Gastrocnemius medialis (tissue), 4 donors: ENCODE measurements around the gene MYCBP2. TPM values are rescaled to one million over a fixed set of nuclear protein-coding genes. Genes with fewer than 3 reads are reported as not detected.

Experiments
- ATAC-seq, 2 donors: fragments of 150-250 bp; one replicate each; pipeline ENCODE4 v1.9.1; 2016
- DNase-seq, 2 donors: peaks; one replicate each; pipeline ENCODE4 v3.0.0-alpha.2; 2019
- H3K27ac ChIP-seq, 4 donors: fragments of 200-600 bp; sonication (generic); 1 replicate in 1 of 4; 2 replicates in 3 of 4; pipeline ENCODE4 v1.5.1; 2016 to 2018; ENCODE audit warnings: mild to moderate bottlenecking in 2 of 4, moderate library complexity in 1 of 4
- H3K27me3 ChIP-seq, 3 donors: fragments of 200-600 bp; sonication (generic) in 2 of 3; 1 replicate in 1 of 3; 2 replicates in 2 of 3; pipeline versions ENCODE4 v1.5.1 to v1.6.0; 2016 to 2019; ENCODE audit warnings: mild to moderate bottlenecking in 1 of 3, moderate library complexity in 1 of 3
- H3K36me3 ChIP-seq, 2 donors: fragments of 200-600 bp; sonication (generic) in 1 of 2; one replicate each; pipeline ENCODE4 v1.5.1; 2017 to 2018
- H3K4me1 ChIP-seq, 2 donors: fragments of 200-600 bp; sonication (generic) in 1 of 2; one replicate each; pipeline ENCODE4 v1.5.1; 2016 to 2017; ENCODE audit warnings: mild to moderate bottlenecking in 2 of 2
- H3K4me3 ChIP-seq, 4 donors: fragments of 200-600 bp; sonication (generic) in 3 of 4; 1 replicate in 1 of 4; 2 replicates in 3 of 4; pipeline ENCODE4 v1.5.1; 2016 to 2019; ENCODE audit warnings: mild to moderate bottlenecking in 2 of 4
- H3K9me3 ChIP-seq, 3 donors: fragments of 200-600 bp; sonication (generic) in 2 of 3; 1 replicate in 1 of 3; 2 replicates in 2 of 3; pipeline ENCODE4 v1.5.1; 2016 to 2019
- POLR2A ChIP-seq, 2 donors: fragments of 450-650 bp; IDR thresholded peaks; one replicate each; pipeline ENCODE4 v1.6.1; 2017; ENCODE audit warnings: antibody characterized with exemption in 2 of 2, mild to moderate bottlenecking in 2 of 2, moderate library complexity in 2 of 2
- in situ Hi-C, 4 donors: fragments of 200-750 bp; cut with MboI; loops; one replicate each; pipeline versions ENCODE4 v1.15.0 to v1.8.0; 2017; ENCODE audit warnings: low sequenced_read_pairs in 4 of 4
- intact Hi-C: fragments of 100-400 bp; cut with DNase I; formaldehyde crosslinking; loops from one replicate; pipeline ENCODE4 v1.15.1; 2023; ENCODE audit warnings: low total_unique reads
- total RNA-seq, 4 donors: library from RNA; depleted of rRNA; stranded (reverse); fragments of >200 nt; gene quantifications; one replicate each; pipeline versions ENCODE4 v1.1.0 to v1.2.3, GENCODE V29; 2016
- TF ChIP-seq, protein P1 (sequence below), 5 experiments: fragments of 450-650 bp in 3 of 5; fragments of 200-600 bp in 2 of 5; sonication (generic) in 2 of 5; IDR thresholded peaks in 4 of 5; conservative IDR thresholded peaks in 1 of 5; 1 replicate in 4 of 5; 2 replicates in 1 of 5; pipeline ENCODE4 v1.5.1; 2016 to 2019; ENCODE audit warnings: antibody characterized with exemption in 5 of 5, mild to moderate bottlenecking in 3 of 5, moderate library complexity in 3 of 5

Gene MYCBP2
- total RNA-seq, 4 donors from 2014 or later, result 42.1 to 56.9 (median 45.1) TPM

DNA sequence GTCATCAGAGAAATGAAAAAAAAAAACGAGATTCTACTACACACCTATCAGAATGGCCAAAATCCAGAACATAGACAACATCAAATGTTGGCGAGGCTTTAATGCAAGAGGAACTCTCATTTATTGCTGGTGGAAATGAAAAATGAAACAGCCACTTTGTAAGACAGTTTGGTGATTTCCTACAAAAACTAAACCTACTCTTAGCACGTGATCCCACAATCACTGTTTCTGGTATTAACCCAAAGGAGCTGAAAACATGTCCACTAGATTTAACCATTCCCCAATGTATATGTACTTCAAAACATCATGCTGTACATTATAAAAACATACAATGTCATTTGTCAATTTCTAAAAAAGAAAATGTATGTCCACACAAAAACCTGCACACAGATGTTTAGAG lies 13.0 kb downstream of the MYCBP2 start:
- ATAC-seq, result no peak
- Histone ChIP-seq H3K36me3 (no peaks in the 10 kb centered on the region), H3K27ac (no peak overlapping the region), H3K9me3 (no peaks in the 10 kb centered on the region), H3K27me3 (no peaks in the 10 kb centered on the region), H3K4me3 (no peak overlapping the region), H3K4me1 (peaks cover 47 to 48% of the 10 kb centered on the region in 2 donors)
- in situ Hi-C loops, result loop anchor here in 1 of 4 donors (25.0 kb wide), 1 partner anchor 173 kb away; no protein-coding TSS in a partner anchor
- no peak for DNase-seq
- TF ChIP-seq, protein P1, sequence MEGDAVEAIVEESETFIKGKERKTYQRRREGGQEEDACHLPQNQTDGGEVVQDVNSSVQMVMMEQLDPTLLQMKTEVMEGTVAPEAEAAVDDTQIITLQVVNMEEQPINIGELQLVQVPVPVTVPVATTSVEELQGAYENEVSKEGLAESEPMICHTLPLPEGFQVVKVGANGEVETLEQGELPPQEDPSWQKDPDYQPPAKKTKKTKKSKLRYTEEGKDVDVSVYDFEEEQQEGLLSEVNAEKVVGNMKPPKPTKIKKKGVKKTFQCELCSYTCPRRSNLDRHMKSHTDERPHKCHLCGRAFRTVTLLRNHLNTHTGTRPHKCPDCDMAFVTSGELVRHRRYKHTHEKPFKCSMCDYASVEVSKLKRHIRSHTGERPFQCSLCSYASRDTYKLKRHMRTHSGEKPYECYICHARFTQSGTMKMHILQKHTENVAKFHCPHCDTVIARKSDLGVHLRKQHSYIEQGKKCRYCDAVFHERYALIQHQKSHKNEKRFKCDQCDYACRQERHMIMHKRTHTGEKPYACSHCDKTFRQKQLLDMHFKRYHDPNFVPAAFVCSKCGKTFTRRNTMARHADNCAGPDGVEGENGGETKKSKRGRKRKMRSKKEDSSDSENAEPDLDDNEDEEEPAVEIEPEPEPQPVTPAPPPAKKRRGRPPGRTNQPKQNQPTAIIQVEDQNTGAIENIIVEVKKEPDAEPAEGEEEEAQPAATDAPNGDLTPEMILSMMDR (IDR thresholded peaks at IDR 0.05 in 4 of 5, conservative IDR thresholded peaks at IDR 0.05 in 1 of 5), result no peak
- no peak for TF ChIP-seq POLR2A (IDR thresholded peaks at IDR 0.05)
- intact Hi-C loops, result no loop called here

DNA sequence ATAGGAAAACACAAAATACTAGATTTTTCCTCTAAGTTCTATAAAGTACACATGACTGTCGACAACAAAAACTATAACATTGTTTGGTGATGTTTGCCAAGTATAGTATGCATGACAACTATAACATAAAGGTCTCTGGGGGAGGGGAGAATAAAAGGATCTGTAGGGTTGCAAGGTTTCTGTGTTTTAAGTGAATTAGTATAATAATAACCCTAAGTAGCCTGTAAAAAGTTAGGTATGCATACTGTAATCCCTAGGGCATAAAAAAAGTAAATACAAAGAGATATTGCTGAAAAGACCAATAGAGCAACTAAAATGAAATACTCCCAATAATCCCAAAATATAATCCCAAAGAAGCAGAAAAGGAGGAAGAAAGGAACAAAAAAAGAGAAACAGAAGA lies 14.6 kb downstream of the MYCBP2 start:
- no peak for ATAC-seq
- intact Hi-C loops, result no loop called here

DNA sequence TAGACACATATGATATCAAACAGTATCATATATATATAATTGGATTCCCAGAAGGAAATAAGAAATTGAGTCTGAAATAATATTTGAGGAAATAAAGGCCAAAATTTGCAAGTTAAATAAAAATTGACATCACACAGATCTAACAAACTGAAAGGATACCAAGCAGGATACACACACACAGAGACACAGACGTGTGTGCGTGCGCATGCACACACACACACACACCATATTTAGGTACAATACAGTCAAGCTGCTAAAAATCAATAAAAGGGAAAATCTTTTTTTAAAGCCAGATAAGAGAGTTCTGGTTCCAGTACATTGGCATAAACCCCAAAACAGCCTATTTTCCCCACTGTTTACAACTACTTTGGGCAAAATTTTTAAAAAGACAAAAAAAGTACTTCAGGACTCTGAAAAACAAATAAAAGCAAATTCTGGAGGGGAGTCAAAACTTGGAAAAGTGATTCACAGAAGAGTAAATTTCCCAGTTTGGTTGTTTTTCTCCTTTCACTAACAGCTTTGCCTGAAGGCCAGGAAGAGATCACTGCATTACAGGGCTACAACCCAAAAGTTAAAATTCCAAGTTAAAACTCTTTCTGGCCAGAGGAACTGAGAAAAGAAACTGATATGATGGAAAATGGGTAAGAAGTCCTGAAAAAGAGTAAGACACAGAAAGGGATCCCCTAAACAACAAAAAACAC lies 16.2 kb downstream of the MYCBP2 start:
- DNase-seq (no peak), ATAC-seq (no peak)
- Histone ChIP-seq H3K36me3 (no peaks in the 10 kb centered on the region), H3K27ac (peak overlapping the region in 3 of 4 donors; percentile 5 to 21 (median 12)), H3K27me3 (no peaks in the 10 kb centered on the region), H3K4me3 (peak overlapping the region in 1 of 4 donors; percentile 2), H3K4me1 (peaks cover 59% of the 10 kb centered on the region in 2 donors), H3K9me3 (no peaks in the 10 kb centered on the region)
- TF ChIP-seq, protein P1 (IDR thresholded peaks at IDR 0.05 in 4 of 5, conservative IDR thresholded peaks at IDR 0.05 in 1 of 5), result no peak
- no peak for TF ChIP-seq POLR2A (IDR thresholded peaks at IDR 0.05)
- intact Hi-C loops (no loop called here), in situ Hi-C loops (loop anchor here in 1 of 4 donors (25.0 kb wide), 1 partner anchor 177 kb away; no protein-coding TSS in a partner anchor)

More for the DNA sequence above, 14.6 kb downstream of the MYCBP2 start:
- TF ChIP-seq, protein P1 (IDR thresholded peaks at IDR 0.05 in 4 of 5, conservative IDR thresholded peaks at IDR 0.05 in 1 of 5), result no peak
- TF ChIP-seq POLR2A (IDR thresholded peaks at IDR 0.05), result no peak
- no peak for DNase-seq
- Histone ChIP-seq H3K9me3 (no peaks in the 10 kb centered on the region), H3K27me3 (no peaks in the 10 kb centered on the region), H3K4me3 (no peak overlapping the region), H3K36me3 (no peaks in the 10 kb centered on the region), H3K4me1 (peaks cover 54% of the 10 kb centered on the region in 2 donors), H3K27ac (no peak overlapping the region)
- in situ Hi-C loops, result loop anchor here in 1 of 4 donors (25.0 kb wide), 1 partner anchor 175 kb away; no protein-coding TSS in a partner anchor

DNA sequence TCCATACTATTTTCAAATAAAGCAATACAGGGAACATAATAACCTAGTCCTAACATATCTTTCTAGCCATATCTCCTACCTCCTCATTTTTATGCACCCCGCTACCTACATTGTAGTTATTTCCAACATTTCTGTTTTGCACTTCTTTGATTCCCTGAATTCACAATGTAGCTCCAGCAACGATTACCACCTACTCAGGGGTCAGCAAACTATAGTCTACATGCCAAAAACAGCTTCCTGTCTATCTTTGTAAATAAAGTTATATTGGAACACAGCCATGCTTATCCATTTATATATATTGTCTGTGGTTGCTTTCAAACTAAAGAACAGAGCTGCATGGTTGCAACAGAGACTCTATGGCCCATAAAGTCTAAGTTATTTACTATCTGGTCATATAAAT lies 16.7 kb downstream of the MYCBP2 start:
- H3K9me3 ChIP-seq, result no peaks in the 10 kb centered on the region
- H3K4me1 ChIP-seq, result peaks cover 57 to 63% of the 10 kb centered on the region in 2 donors
- H3K27me3 ChIP-seq, result no peaks in the 10 kb centered on the region
- TF ChIP-seq POLR2A (IDR thresholded peaks at IDR 0.05), result no peak
- TF ChIP-seq, protein P1 (IDR thresholded peaks at IDR 0.05 in 4 of 5, conservative IDR thresholded peaks at IDR 0.05 in 1 of 5), result no peak
- ATAC-seq (no peak), DNase-seq (no peak)
- H3K36me3 ChIP-seq, result no peaks in the 10 kb centered on the region
- no peak overlapping the region for H3K4me3 ChIP-seq
- no peak overlapping the region for H3K27ac ChIP-seq
- intact Hi-C loops, result no loop called here
- in situ Hi-C loops, result loop anchor here in 1 of 4 donors (25.0 kb wide), 1 partner anchor 177 kb away; no protein-coding TSS in a partner anchor
